Myocyte (in vitro differentiated cells): ENCODE results near the gene NOTCH4. TPM values are rescaled to one million over a fixed set of nuclear protein-coding genes. Genes with fewer than 3 reads are reported as not detected.
A peak's percentile ranks its signal among the peaks of the same experiment; 100 is the strongest.

Experiments used
- DNase-seq: peaks from one replicate; pipeline ENCODE4 v3.0.0-alpha.2; 2012; ENCODE audit warnings: low read depth
- total RNA-seq: library from RNA; depleted of rRNA; stranded (reverse); fragments of >200 nt; gene quantifications from 2 replicates; pipeline ENCODE4 v1.2.3, GENCODE V29; 2014

NOTCH4 gene
- total RNA-seq, 1 donor from 2014 or later: 0.53 TPM

DNA sequence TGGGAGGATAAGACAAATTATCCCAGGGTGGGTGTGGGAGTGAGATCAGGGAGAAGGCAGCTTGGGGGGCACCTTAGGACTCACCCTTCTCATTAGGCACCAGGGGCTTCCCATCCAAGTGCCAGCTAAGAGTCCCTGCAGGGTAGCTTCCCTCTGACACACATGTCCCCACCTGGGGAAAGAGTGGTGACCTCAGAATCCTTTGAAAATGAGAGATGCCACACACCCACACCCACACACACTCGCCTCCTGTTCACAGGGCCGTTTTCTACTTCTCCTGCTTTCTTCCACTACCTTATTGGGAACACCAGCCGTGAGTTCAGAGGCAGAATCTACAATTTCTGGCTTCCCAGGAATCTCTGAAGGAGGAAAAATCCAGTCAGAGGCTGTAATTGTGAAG lies 40.8 kb downstream of the NOTCH4 start:
- DNase-seq: no peak

DNA sequence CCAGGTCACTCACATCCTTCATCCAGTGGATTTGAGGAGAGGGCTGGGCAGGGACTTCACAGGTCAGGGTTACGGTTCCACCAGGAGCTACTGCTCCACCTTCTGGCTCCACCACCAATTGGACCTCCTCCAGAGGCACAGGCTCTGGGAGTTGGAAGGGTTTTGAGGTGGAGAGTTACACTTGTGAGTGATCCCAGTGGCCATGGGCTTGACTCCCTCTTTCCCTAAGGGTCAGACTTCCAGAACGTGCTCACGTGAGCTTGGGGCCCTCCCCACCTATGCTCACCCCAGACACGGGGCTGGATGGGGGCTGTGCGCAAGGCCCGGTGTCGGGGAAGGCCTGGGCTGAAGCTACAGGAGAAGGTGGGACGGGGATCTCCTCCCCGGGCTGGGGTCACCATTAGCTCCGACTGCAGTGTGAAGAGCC lies 41.3 kb downstream of the NOTCH4 start:
- no peak for DNase-seq

DNA sequence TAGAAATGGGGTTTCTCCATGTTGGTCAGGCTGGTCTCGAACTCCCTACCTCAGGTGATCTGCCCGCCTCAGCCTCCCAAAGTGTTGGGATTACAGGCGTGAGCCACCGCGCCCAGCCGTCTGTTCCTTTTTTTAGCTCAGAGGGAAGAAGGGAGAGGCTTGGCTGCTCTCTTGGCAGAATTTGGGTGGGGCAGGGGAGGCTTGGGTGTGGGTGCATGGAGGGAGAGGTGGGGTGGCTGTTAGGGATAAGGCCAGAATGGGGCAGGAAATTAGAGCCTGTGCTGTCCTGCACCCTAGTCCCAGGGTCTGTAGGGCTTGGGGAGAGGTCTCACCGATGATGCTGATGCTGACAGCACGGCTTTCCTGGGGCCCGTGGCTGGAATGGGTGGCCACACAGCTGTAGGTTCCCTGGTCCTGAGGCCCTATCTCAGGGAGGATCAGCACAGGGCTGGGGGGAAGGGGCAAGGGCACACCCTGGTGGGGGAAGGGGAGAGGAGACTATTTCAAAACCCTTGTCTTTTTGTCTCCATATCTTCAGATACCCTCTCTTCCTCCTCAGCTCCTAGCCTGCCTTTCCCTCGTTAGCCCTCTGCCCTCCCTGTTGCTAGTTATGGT lies 41.8 kb downstream of the NOTCH4 start:
- no peak for DNase-seq

DNA sequence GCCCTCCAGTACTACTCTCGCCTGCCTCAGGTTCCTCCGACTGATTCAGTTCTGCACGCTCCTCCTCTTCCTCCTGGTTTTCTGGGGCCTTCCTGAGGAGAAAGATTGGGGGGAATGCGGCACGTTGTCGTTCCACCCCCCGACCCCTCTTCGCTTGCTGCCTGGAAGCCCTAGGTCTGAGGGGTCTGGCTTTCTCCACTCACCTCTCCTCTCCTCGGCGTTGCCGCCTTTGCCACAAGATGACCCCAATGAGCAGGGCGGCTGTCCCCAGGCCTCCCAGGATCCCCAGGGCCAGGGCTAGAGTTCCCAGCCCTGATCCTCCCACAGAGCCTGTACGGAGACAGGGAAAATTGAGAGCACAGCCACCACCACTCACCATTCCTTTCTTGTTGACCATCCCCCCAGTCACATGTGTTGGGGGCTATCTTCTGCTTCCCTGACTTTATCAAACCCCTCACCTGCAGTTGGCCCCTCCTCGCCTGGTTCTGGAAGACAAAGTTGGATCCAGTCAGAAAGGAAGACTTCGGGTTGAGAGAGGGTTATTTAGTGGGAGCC lies 42.6 kb downstream of the NOTCH4 start:
- no peak for DNase-seq

DNA sequence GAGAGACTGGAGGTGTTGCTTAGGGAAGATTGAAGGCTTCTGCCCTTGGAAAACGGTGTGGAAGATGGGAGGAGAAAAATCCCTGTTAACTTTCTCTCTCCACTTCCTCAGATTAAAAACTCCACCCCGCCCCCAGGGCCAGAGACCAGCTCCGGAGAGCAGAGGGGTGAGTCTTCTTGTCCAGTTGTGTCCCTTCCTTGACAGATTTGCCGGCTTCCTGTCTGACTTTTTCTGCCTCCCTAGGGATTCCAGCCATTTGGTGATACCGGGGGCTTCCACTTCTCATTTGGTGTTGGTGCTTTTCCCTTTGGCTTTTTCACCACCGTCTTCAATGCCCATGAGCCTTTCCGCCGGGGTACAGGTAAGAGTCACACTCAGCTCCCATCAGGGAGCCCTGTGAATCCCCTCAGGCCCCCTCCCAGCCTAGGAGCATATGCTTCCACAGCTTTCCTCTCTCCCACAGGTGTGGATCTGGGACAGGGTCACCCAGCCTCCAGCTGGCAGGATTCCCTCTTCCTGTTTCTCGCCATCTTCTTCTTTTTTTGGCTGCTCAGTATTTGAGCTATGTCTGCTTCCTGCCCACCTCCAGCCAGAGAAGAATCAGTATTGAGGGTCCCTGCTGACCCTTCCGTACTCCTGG lies 44.0 kb downstream of the NOTCH4 start:
- no peak for DNase-seq

DNA sequence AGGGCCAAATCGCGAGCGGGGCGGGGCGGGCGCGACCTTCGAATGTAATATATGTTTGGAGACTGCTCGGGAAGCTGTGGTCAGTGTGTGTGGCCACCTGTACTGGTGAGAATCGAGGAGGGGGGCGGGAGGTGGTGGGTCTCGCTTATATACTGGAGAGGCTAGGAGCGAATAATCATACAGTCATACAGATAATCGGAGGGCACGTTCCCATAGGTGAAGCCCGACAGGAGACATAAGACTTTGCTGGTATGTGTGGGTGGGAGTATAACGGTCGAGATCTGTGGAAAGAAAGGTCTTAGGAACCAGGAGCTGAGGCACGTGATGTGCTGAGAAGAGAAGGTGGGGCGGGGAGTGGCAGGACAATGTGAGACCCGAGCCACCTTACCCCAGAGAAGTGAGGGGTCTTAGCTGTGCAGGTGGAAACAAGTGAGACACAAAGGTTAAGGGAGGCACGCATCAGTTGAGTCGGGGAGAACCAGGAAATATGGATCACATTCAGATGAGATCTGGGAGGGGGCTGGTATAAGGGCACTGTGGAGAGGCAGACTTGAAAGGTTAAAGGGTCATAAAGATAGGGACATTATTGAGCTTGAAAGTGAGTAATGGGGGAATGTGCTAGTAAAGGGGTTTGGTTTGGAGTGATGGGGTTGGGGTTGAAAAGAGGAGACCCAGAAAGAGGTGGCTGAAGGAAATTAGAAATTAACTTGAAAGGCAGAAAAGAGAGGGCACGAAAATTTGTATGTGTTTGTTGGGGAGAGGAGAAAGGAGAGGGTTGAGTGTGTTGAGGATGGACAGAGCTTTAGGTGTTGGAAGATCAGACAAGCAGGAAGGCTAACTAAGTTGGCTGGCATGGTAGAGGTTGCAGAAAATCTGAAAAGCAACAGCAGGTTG lies 45.1 kb downstream of the NOTCH4 start:
- no peak for DNase-seq

DNA sequence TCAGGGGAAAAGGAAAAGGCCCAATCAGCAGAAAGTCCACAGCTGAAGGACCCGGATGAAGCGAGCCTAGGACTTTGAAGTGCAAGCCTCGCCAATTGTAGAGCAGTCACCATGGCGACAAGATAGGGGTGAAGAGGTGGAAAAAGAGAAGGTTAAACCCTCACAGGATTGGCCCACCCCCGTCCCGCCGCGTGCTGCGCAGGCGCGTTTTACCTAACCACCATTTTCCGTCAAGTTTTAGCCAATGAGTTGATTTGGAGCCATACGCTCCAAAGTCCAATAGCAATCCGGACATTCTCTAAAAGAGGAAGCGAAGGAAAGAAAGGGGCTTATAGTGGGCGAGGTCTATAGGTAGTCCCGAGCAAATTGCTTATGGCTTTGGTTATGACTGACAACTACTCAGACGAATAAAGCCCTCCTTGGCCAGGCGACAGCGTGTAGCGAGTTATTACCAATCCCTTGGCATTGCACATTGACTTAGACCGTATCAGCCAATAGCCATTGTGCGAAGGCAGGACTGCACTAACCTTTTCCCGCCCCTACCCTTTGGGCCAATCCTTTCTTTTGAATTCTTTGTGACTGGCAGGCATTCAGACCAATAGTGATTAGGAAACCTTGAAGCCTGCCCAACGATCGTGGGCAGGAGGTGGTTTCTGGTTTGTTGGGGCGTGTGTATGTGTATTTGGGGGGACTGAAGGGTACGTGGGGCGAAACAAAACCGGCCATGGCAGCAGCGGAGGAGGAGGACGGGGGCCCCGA lies 45.9 kb downstream of the NOTCH4 start, which contains the start of gene RNF5:
TSS of gene RNF5 (plus strand) at position 618 of the 759 bp plus-strand sequence. CDS start at position 725, 107 bp downstream.
- DNase-seq: peak; percentile 100

DNA sequence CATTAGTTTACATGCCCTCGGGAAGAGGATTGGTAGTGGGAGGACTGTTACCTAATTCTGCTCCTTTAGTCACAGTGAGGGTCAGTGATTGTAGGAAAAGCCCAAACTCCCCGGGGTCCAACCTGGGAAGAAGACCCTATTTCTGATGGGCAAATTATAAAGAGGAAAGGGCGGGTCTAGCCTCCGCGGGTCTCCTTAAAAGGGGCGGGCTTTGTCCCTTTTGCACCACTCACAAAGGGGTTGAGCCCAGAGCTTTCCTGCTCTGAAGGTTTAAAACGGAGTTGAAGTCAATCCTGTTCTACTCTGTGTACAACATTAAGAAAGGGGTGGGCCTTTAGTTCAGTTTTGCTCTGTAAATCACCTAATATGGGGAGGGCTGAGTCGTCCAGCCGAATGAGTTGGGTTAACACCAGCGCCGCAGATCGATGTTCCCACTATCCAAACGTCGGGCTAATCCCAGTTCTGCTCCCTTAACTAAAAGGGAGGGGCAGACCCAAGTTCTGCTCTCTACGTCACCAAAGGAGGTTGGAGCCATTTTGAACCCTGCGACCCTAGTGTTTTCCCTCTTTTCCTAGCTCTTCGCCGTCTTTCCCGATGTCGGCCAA lies 46.6 kb downstream of the NOTCH4 start:
- DNase-seq: no peak

DNA sequence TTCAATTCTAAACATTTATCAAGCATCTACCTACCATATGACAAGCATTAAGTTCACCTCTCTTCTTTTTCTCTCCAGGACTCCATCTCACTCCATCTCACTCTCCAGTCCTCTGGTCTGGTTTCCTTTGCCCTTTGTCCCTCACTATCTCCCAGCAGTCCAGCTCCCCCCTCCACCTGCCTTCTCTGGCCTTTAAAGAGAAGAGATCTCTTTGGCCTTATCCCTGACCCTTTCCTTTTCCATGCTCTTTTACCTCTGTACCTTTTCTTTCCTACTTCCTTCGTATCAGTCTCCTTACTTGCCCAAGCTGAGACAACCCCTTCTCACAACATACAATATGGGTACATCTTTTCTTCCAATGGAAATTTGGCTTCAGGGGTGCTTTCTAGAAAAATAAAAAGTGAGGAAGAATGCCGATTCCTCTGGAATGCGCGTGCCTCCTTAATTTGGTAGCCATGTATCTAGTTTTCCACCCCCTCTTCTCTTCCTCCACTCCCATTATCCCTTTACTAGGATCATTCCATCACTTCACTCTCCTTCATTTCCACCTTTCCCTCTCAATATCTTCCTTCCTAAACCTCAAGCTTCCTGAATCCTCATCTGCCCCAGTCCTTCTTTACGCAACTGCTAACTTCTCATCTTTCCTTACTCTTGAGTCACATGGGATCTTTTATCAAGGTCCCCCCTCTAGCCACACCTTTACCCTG lies 47.2 kb downstream of the NOTCH4 start:
- no peak for DNase-seq

DNA sequence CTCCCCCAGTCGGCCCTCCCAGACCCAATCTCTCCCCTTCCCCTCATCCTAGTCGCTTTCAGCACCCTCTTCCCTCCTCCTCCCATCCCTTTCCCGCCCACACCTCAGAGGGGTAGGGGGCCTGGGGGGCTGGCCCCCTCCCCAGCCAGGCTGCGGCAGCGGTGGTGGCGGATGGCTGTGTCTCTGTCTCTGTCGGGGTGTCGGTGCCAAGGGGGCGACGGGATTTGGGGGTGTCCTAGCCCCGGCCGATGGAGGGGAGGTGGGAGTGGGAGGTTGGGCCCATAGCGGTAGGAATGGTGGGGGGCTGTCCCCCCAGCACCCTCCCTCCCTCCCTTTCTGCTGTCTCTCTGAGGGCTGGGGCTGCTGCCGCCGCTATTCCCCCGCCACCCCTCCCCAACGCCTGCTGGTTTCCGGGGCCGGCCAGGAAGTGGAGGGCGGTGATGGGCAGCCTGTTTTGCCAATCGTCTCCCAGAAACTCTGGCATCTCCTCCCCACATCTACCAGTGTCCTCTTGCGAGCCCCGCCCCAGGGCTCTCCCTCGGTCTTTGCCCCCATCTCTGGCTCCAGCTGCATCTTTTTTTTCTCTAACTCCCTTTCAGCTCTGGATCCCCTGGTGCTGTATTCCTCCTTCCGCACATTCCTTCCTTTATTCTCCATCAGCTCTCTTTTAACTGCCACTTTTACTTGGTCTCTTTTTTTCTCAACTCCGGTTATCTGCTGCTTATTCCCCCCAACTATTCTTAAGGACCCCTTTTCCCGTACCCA lies 48.0 kb downstream of the NOTCH4 start, which contains the start of gene AGPAT1:
TSS of gene AGPAT1 (minus strand) at position 374 of the 765 bp plus-strand sequence. CDS start 4,588 bp downstream, outside the sequence.
- DNase-seq: peak; percentile 98

DNA sequence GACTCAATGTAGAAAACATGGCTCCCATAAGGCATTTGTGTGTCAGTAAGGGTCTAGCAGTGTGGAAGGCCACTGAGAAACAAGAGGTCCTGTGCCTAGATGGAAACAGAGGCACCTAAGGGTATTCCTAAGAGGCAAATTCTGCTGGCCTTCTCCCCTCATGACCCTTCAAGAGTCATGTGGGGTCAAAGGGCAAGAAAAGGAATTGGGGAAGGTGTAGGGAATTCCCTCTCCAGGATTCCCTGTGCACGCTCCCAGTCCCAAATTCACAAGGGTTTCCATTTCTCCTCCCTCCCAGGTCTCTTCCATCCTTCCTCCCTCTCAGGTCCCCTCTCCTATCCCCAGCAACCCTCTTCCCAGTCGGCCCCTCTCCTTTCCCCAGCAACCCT lies 48.6 kb downstream of the NOTCH4 start:
- no peak for DNase-seq

DNA sequence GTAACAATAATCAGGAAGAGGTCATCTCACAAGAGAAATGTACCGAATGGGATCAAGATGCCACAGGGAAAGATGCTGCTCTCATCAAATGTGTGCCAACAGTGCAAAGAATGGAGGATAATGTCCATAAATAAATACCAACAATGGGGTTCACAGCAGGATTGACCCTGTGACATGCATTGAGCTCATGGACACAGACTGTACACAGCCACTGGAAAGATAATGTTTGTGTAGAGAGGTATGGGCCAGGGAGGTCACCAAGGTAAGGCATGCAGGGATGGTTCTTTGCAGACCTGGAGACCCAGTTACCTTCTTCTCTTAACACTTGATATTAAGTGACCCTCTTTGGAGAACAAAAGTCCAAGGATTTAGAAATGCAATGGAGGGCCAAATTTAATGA lies 49.5 kb downstream of the NOTCH4 start:
- no peak for DNase-seq

DNA sequence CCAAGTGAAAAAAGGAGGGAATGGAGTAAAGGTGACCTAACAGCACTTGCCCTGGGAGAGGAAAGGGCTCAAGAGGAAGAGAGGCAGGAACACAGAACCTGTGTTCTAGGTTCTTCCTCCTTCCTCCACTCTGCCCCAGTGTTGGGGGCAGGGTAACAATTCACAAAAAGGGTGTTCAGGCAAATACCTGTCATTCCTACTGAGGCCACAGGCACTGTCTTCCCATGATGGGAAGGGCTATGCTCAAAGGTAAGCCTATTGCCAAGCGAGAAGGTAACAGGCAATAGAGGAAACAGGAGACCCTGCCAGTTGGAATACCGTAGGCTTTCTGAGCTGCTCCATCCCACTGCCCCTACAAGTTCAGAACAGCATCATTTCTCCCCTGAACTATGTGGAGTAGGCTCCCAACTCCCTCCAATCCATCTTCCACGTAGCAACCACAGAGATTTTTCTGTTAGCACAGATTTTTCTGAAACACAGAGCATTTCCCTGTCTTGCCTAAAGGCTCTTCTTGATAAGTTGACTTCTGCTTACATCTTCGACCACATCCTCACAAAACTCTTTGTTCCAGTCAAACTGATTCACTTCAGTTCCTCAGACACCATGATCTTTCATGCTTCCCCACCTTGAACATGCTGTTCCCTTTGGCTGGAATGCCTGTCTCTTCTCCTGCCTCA lies 50.7 kb downstream of the NOTCH4 start:
- no peak for DNase-seq

DNA sequence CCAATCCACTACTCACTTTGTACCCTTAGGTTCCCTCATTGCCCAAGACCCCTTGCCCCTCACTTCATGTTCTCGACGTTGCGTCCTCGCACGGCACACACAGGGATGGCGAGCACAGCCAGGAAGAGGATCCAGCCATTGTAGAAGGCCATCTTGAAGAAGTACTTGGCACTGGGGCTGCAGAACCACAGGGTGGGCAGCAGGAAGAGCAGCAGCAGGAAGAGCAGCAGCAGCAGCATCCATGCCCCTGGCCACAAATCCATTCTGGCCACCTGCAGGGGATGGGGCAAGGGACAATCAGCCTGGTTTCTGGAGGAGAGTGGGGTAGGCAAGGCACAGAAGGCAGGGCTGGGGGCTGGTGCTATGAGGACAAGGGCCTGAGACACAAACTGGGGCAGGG lies 52.6 kb downstream of the NOTCH4 start:
- no peak for DNase-seq

DNA sequence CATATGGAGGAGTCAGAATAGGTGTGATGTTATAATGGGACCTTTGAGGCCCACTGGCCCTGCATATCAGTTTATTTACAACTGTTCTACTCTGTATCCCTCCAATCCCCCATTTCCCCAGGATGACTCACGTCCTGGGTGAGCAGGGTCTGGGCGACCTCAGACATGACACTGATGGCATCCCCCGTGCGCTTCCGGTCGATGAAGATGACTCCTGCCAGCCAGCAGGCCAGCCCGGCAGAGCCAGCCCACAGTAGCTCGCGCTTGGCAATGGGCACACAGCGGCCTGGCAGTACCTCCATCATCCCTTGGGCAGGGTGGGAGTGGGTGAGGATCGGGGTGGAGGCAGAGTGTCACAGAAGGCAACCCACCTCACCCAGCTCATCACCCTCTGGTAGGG lies 53.6 kb downstream of the NOTCH4 start:
- no peak for DNase-seq

DNA sequence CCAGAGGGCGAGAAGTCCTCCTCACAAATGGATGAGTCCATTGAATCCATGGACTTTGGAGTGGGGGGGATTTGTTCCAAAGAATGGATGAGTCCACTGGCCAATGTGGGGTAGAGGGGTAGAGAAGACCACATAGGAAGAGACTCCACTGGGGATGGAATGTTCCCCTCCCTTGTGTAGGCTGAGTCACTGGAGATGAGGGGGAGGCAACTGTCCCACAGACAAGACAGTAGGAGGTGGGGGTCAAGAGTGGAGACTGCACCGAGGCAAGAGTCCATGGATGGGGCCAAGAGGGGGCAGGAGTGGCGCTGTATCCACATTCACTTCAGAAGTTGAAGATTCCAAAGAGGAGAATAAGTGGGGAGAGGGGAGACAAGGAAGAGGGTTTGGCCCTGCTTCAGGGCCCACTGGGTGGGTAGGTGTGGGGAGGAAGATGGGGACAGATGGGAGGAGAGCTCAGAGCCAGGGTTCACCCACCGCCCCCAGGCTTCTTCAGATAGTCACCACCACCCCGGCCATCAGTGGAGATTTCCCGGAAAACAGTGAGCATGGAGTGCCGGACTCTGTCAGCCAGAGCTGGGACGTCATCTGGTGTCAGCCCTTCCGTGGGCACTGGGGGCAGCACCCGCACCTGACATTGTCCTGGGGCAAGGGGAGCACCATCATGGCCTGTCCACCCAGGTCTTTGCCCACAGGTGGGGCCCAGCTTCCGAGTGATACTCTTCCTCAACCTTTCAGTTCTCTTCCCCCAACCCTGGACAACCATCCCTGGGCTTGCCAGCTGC lies 54.9 kb downstream of the NOTCH4 start:
- DNase-seq: no peak

DNA sequence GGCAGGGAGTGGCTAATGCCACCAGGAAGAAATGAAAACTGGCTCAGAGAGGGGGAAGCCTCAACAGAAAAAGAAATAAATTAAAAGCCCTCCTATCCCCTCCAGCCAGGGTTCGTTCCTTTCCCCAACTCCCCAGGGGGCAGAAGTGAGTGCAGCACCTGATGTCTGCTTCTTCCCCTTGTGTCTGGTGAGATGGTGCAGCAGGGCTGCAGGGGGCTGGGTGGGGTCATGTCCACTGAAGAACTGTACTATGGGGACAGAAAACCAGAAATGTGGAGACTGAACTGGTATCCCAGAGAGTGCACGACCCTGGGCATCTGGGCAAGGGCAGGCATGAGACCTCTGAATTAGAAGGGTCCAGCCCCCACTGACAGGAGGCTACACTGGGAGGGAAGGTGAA lies 55.5 kb downstream of the NOTCH4 start:
- DNase-seq: no peak
